Retina (tissue), 1 donor: ENCODE measurements around the gene GRM5.

Source experiments
- DNase-seq: peaks from one replicate; pipeline ENCODE4 v3.0.0-alpha.2; 2016

Gene GRM5

DNA sequence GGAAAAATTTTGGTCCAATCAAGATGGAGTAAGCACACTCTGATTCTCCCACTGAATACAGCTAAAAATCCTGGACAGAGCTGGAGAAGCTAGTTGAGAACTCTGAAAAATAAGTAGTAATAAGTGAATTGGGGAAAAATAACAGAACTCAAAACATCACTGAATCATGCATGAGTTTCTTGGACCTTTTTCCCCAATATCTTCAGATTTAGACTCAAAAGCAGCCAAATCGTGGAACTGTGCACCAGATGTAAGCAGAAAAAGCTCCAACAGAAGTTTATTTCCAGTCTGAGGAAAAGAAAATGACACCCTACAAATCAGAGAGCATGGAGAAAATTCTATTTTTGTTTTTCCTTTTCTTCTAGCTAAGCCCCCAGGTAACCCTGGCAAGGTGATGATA lies 448.6 kb downstream of the GRM5 start:
- no peak for DNase-seq

DNA sequence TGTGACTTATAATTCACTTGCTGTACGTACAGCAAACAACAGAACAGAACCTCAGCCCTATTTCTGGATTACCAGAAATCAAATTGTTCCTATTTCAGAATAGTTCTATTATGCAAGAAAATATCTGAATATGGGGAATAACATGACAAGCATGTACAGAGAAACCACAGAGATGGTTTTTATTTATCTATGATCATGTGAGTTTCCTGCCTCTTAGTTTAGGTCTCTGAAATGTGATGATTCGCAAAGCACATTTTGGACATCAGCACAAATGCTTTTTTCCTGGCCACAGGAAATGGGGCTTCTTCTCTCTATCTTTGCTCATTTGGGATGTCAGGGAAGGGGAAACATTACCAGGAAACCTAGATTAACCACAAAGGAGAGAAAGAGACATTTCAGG lies 461.5 kb downstream of the GRM5 start:
- no peak for DNase-seq

DNA sequence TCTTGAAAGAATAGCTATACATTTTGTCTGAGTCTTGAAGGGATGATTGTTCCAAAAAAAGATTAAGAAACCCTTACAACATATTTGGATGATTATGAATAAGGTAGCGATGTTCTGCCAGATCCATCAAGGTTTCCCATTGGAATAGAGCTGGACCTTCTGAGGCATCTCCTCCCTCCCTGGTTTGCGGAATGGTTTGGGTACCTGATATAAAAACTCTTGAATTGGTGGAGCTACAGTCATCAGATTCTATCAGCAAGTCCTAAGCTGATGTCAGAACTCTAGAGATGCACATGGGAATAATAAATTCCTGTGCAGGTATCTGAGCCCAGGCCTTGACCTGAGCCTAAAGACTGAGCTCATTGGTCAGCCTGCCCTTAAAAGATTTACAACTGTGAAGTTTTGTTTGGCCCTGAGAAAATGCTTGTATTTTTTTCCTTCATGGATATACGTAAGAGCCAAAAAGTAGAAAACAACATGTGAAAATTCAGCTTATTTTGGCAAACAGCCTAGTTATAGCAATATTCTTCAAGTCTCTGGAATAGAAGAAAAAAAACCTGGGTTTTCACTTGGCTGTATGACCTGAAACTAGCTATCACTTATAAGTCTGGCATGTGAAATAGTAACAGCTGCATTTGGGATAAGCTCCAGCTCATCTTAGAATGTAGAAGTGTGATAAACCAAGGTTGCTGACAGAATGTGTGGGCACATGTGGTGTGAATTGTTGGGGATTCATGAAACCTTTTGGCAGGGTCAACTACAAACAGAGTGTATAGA lies 462.5 kb downstream of the GRM5 start:
- DNase-seq: no peak

DNA sequence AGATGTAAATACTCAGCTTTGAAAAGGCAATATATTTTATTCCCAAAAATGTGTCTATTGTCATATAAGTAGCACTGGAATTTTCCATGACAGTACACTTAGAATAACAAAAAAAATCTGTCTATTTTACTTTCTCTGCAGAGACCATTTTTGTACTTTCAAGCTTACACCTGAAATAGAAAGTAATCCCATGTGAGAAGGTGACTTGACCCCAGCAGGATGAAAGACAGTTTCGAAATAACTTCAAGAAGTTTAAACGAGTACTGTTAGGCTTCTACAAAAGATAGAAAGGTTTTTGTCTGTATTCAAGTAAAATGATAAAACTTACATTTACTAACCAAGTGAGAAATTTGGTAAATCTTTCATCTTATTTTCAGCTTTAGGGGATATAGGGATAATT lies 468.4 kb downstream of the GRM5 start:
- DNase-seq: no peak

DNA sequence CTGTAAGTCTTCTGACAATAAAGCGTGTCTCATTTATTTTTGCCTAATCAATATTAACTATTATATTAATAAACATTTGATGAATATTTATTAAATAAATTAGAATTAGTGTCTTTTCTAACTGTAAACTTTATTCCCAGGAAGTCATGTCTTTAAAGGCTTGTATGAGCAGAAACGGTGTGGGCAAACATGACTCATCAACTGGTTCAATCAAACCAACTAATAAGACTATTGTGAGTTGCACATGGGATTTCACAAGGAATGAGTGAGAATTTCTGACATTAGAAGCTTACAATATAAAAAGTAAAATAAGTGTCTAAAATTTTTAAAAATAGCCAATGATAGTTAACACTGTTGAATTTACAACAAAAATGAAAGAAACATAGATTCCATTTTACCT lies 469.0 kb downstream of the GRM5 start:
- no peak for DNase-seq

DNA sequence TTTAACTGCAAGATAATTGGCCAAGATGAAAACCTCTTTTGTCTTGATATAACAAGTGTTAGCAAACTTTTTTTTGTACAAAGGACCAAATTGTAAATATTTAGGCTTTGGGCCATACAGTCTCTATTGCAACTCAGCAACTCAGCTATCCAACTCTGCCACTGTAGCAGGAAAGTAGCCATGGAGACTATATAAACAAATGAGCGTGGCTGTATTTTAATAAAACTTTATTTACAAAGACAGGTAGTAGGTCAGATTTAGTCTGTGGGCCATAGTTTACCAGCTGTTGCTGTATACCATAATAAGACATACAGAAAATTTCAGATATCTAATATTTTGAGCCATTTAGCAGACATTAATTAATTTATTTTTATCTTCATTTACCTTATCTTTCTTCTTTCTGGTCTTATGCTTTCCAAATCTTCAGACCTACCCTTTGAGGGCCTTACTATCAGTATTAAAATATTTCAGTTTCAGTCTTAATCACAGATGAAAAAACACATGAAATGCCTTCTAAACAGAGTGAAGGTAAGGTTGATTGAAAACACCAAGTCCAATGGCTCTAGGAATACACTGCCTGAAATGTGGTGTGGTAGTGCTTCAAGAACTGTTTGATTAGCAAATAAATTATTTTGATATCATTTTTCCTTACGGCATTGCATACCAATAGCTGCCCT lies 471.4 kb downstream of the GRM5 start:
- no peak for DNase-seq

DNA sequence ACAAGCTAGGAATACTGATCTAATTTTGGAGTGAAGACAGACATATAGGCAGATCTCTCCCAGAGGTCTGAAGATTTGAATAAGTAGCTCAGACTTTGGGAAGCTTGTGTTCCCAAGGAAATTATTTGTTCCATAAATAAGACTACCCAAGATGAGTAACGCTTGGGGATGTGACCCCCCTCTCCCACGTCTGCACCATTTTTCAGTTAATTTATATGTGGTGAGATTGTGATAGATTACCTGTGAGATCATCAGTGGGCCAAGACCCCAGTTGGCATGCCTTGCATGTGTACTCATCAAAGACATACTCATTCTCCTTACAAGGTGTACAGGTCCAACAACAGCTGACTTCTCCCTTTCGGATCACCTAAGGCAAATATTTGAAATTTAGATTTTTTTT lies 475.4 kb downstream of the GRM5 start:
- no peak for DNase-seq

DNA sequence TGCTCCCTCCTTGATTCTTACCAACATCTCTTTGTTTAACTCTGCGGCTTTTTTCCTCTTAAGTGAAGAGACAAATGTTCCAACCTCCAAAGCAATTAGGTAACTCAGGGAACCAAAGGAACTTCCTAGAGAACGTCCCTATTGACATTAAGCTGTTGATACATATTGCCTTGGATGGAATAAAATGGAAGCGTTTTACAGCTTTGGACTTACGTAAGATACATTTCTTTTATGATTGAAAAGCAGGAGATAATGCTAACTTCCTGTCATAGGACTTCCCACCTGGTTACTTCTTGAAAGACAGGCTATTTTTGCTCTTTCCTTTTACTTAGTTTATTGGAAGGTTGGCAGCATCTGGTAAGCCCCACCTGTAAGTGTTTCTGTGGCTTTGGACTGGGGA lies 482.5 kb downstream of the GRM5 start:
- no peak for DNase-seq

DNA sequence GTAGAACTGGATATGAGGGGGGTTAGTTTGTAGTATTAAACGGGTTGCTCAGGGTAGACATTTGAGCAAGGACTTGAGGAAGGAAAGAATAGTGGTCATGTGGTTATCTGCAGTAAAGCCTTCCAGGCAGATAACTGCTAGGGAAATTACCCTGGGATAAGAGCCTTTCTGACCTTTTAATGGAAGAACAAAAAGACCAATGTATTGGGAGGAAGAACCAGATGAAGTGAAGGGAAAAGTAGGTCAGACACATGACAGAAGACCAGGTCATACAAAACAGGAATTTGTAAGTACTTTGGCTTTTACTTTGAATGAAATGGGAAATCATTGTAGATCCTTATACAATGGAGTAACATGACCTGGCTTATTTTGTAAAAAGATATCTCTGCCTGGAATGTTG lies 486.3 kb downstream of the GRM5 start:
- DNase-seq: no peak

DNA sequence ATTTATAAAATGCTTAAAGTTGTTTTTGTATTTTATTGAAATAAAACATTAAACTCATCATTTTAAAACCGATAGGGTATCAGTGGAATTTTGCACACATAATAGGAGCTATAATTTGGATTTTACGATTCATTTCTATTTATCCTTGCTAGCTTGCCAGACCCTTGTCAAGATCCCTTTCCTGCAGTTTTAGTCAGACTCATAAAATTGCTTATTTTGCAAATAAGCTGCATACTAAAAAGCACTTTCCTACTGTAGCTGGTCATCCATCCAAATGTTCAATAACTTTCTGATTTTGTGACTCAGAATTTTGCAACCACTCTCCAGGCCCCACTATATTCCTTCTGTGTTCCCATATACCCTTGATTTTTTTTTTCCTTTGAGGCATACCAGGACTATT lies 489.0 kb downstream of the GRM5 start:
- no peak for DNase-seq

DNA sequence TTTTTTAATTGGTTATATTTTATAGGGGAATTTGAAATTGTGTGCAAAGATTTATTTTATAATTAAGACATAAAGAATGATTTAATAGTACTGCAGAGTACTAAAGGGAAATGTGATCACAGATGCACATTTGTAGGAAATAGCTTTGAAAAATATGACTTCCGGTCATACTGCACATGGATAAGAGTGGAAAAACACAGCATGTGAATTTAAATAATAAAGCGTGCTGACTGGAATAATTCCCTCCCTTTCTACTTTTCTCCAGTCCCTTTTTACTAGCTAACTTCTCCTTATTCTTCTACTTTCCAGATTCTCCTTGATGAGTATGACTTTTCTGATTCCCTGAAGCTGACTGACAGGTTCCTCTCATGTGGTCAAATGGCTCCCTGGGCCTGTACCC lies 489.9 kb downstream of the GRM5 start:
- no peak for DNase-seq

DNA sequence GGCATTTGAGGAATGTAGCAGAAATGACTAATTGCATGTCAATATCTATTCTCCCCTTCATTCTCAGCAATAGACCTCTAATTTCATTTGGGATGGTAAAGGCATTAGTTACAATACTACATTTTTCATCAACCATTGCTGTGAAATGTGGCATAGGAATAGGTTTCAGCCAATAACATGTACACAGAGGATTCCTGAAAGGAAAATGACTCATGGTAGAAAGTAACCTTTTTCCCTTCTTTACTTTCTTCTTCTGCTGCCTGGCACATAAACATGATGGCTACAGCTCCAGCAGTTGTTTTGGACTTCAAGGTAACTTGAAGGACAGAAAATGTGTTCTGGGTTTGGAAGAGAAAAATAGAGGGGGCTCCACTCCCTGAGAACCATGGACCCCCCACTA lies 496.4 kb downstream of the GRM5 start:
- DNase-seq: no peak

DNA sequence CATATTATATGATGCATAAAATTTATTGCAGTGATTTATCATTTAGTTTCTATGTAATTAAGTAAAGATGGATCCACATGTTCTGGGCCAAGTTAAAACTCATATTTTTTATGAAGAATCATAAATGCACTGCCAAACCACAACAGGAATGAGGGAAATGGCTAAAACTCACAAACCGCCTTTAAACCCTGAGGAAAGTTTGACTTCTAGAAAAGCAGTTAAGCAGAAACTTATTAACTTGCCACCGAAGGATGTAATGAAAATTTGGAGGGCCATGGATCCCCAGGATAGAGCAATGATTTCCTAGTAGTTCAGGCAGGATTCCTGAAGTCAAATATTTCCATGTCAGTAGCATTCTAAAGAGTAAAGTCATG lies 510.0 kb downstream of the GRM5 start:
- no peak for DNase-seq

DNA sequence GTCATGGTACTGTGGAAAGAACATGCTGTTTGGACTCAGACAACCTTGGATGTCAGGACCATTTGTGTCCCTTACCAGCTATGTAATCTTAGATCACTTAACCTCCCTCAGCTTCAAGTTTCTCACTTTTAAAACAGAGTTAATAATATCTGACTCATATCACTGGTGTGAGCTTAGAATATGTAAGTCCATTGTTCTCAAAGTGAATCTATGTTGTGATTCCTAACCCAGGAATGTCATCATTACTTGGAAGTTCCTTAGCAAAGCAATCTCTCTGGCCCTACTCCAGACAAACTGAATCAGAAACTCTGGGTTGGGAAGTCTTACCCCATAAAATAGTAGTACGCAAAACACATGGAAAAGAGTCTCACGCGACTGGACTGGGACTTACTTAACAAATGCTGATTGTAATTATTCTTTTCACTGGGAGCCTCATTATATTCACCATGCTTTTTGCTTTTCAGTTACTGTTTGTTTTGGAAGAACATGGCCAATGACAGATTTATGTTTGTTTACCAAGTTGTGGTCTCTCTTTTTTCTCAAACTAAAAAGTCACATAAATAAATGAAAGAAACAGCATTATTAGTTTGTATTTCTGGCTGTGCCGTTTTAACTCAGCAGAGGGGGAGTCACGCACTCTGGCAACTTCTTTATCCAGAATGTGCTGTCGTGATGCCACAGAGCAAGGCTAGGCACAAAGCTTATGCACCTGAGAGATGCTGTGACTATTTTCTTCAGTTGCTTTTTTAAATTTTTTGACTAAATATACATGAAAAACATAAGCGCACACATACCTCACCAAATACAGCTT lies 510.6 kb downstream of the GRM5 start:
- no peak for DNase-seq

DNA sequence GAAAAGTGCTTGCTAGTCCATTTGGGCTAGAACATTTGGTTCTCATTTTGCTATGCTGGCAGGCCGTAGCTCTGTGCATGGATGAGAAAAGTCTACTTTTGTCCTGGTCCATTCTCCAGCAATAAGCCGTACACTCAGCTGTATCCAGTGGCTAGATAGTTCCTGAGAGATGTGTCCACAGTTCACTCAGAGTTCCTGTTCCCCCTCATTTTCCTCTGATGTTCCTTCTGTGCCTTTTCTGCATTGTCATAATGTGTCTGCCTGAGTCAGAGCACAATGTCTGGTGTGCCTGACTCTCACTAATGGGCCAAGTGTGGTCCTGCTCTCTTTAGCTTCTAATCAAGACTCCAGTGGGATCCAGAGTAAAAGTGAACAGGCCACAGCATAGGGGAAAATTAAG lies 512.6 kb downstream of the GRM5 start:
- no peak for DNase-seq

DNA sequence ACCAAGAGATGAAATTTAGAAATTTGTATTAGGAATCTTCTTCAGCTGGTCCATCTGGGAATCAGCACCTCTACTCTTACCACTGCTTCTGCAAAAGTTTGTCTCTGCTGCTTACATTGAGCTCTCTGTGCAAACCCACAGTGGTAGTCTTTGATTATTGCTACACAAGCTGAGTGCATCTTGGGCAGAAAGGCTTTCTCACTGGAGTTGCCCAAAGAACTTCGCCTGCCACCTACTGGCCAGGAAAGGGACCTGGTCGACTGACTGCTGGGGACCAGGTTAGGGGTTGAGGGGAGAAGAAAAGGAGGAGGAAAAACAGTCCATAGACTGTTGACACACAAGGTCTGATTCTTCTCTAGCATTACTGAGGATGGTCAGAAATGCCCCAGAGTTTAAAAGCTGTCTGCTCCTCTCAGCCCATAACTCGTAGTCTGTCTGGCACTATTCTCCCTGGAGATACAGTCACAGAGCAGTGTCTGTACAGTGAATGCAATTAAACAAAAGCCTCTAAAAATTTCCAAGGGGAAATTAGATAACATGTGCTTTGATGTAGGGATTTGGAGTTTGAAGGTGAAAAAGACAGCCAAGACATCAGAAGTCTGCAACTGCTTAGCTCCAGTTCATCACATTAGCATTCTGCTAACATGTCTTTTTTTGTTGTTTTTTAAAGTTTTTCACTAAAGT lies 513.3 kb downstream of the GRM5 start:
- DNase-seq: peak; percentile 14

DNA sequence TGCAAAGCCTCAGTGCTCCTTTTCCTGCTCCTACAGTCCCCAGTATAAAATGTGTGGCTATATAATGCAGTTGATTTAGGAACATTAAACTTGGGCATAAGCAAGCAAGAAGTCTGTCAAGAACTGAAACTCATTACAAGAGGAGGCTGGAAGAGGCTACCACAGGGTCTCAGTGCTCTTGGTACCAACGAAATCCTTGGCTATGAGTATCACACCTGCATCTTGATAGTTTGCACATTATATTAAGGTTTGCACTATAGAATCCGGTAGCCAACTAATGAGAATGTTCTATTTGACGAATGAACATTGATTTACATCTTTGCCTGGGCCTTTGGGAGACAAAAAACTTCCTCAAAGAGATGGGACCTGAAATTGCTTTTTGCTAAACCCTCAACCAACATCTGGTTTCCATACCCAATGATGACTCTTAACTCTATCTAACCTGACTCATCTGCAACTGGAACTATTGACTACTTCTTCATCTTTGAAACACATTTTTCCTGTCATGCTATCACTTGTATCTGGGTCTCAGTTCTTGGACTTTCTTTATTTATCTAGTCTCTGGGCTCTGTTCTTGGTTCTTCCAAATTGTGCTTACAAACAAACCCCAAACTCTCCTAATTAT lies 521.0 kb downstream of the GRM5 start:
- no peak for DNase-seq

DNA sequence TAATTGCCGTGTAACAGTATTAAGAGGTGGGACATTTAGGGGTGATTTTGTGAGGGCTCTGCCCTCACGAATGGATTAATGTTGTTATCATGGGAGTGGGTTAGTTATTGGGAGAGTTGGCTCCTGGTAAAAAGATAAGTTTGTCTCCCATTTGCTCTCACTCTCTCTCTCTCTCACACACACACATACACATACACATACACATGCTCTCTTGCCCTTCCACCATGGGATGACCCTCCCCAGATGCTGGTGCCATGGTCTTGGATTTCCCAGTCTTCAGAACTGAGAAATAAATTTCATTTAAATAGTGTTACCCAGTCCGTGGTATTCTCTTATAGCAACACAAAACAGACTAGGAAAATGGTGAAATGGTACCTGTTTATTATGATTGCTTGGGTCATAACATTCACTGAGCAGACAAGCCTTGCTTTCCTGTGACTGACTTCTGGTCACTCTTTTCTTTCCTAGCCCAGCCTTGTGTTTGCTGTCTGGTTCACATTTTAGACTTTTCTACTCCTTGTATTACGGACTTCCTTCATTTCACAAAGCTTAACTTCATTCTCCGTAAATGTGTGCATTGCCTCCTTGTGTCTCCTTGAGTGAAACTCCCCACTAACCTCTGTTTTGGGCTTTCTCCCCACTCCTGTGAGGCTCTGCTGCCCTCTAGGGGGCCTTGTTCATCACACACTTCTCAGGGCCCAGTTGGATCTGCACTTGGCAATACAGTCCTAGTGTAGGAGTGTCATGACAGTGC lies 521.7 kb downstream of the GRM5 start:
- DNase-seq: peak; percentile 81

DNA sequence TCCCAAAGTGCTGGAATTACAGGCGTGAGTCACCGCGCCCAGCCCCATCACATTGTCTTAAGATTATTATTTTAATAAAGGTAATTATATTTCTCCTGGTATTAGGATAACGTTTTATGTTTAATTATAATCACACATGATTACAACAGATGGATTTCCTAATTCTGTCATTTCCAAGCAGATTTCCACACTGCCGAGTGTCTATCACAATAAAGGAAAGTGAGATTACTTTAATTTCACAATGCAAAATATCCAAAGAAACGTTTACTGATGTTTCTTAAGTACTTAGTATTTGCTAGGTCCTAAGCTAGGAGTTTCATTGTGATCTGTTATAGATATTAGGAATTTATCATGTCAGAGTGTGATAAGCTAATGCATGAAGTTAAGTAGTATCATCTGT lies 524.8 kb downstream of the GRM5 start:
- no peak for DNase-seq

DNA sequence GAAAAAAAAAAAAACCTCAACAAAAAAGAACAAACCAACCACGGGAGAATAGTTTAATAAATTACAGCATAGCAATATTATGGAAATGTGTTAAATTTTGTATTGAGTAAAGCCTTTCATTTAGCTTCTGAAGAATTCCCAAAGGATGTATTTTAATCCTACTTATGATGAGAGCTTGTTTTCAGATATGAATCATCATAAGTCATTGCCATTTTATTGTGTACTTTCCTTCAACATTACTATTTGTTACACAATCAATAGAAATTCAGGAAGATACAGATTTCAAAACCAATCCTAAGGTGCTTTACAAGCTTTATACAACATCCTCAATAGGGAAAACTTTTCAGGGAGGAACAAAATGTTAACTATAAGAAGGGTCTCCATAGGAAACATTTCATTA lies 527.7 kb downstream of the GRM5 start:
- no peak for DNase-seq

DNA sequence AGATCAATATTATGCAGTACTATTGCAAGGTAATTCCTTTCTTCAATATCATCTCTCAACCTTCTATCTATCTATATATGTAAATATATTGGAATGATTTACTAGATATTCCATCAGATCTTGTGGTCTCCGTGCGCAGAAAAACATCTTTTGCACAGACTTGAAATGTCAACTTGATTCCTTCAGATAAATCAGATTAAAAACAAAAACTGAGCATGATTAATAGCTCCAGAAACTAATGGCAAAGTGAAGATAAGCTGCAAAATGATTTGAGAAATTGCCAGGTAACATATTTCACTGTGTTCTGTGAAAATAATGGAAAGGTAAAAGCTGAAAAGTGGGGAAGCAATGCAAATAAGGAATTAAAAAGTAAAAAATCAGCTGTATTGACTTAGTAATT lies 528.2 kb downstream of the GRM5 start:
- DNase-seq: no peak

DNA sequence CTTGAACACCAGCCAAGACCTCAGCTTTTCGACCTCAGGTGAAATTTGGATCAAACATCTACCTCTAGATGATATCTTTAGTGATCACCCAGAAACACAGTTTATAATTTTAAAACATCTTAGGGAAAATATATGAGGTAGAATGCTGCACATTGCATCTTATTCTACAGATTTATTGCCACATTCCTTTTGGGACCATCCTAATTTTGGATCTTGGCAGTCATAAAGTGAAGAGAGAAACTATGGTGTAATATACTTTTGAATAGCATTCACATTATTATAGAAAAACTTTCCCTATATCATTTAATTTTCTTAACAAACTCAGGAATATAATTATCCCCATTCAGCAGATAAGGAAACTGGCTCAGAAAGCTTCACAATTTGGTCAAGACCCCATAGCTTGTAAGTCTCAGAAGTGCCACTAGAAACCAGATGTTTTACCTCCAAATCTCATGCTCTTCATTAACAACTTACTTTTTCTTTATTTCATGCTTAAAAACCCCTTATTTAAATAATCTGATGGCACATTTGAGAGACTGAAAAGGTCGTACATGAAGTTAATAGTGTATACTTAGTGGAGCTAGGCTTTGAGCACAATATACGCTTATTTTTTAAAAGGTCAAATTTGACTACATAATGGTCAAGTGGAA lies 529.0 kb downstream of the GRM5 start:
- DNase-seq: no peak
